ENCODE data around the gene ENO2. TPM values are rescaled to one million over a fixed set of nuclear protein-coding genes. Genes with fewer than 3 reads are reported as not detected.

Gene ENO2
- total RNA-seq, 1 experiment from 2014 or later, result 166 TPM

DNA sequence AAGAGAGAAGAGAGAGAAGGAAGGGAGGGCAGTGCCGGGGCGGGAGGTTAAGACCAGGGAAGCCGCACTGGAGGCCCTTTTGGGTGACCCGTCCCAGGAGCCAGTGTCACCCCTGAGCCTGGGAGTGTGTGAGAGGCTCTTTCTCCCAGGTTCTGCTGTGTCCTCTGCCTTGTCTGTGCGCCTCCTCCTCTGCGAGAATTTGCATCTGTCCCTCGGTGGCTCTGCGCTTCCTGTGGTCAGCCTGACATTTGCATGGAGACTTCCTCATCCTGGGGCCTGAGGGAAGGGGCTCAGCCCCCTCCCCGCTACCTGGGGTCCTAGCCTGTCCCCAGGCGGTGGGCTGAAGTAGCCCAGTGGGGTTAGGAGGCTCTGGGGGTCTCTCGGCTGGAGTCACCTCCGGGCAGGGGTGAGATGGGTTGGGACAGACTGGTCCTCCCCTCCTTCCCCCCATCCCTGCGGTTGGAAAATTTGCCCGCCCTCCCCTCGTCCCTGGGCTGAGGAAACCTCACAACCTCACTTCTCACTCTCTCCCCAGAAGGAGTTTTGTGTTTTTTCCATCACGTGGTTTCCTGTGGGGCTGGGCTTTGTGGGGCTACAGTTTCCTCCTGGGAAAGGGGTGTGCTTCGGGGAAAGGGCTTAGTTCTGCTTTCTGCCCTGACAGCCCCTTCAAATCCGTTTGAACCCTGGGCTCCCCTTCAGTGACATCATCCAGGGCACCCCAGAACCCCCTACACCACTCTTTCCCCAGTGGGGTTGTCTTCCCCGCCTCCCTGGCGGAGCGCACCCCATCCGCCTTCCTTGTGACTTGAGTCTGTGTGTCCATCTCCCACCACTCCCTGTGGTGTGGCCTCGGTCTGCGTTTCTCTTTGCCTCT lies 39.3 kb downstream of the ENO2 start:
- Histone ChIP-seq H3K9me3 (ENCODE audit: control insufficient read depth, low read depth, low read length) (no peaks in the 10 kb centered on the region), H4K91ac (ENCODE audit: insufficient read length, low read depth, low read length) (no peak overlapping the region), H3K27me3 (ENCODE audit: insufficient read depth, low read length) (no peaks in the 10 kb centered on the region), H2AK5ac (ENCODE audit: insufficient read length, low read length) (no peak overlapping the region), H3K79me2 (ENCODE audit: insufficient read depth, low read length) (no peaks in the 10 kb centered on the region), H3K14ac (ENCODE audit: insufficient read depth, low read length) (no peak overlapping the region), H3K23ac (ENCODE audit: insufficient read length, low read depth, low read length) (no peak overlapping the region), H3K9ac (ENCODE audit: extremely low read depth, insufficient read length, low read length) (no peak overlapping the region), H3K4me1 (ENCODE audit: insufficient read depth, low read length) (peaks cover 2% of the 10 kb centered on the region; the same call in 1 of the 2 replicates), H3K56ac (ENCODE audit: insufficient read length, low read depth, low read length) (no peak overlapping the region), H2AFZ (ENCODE audit: low read length) (no peak overlapping the region), H4K5ac (ENCODE audit: insufficient read length, low read depth, low read length) (no peak overlapping the region), H4K8ac (replicated peaks; ENCODE audit: insufficient read length, low read depth, low read length) (no peak overlapping the region), H3K4me2 (ENCODE audit: insufficient read depth, insufficient read length, low read length) (no peak overlapping the region), H3K79me1 (ENCODE audit: insufficient read depth, low read depth, low read length, poor library complexity, severe bottlenecking) (no peaks in the 10 kb centered on the region), H2BK12ac (ENCODE audit: insufficient read length, low read depth, low read length) (no peak overlapping the region), H3K27ac (ENCODE audit: insufficient read length, low read depth, low read length) (no peak overlapping the region), H3K23me2 (ENCODE audit: insufficient read length, low read depth, low read length, poor library complexity, severe bottlenecking) (no peaks in the 10 kb centered on the region), H2BK5ac (ENCODE audit: insufficient read length, low read length) (no peak overlapping the region), H3T11ph (ENCODE audit: low read length) (no peak overlapping the region), H2BK15ac (ENCODE audit: low read depth, low read length) (no peak overlapping the region), H4K20me1 (ENCODE audit: control insufficient read depth, insufficient read depth, insufficient read length) (peaks cover 2% of the 10 kb centered on the region), H2BK20ac (ENCODE audit: low read depth, low read length, poor library complexity, severe bottlenecking) (no peak overlapping the region), H3K4ac (ENCODE audit: low read depth, low read length) (no peak overlapping the region), H3K18ac (ENCODE audit: insufficient read length, low read depth, low read length) (no peak overlapping the region), H2BK120ac (ENCODE audit: low read depth, low read length, poor library complexity, severe bottlenecking) (no peak overlapping the region)
- TF ChIP-seq, protein P1, sequence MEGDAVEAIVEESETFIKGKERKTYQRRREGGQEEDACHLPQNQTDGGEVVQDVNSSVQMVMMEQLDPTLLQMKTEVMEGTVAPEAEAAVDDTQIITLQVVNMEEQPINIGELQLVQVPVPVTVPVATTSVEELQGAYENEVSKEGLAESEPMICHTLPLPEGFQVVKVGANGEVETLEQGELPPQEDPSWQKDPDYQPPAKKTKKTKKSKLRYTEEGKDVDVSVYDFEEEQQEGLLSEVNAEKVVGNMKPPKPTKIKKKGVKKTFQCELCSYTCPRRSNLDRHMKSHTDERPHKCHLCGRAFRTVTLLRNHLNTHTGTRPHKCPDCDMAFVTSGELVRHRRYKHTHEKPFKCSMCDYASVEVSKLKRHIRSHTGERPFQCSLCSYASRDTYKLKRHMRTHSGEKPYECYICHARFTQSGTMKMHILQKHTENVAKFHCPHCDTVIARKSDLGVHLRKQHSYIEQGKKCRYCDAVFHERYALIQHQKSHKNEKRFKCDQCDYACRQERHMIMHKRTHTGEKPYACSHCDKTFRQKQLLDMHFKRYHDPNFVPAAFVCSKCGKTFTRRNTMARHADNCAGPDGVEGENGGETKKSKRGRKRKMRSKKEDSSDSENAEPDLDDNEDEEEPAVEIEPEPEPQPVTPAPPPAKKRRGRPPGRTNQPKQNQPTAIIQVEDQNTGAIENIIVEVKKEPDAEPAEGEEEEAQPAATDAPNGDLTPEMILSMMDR (conservative IDR thresholded peaks at IDR 0.05), result no peak
- no peak for DNase-seq
- Mint-ChIP-seq H3K4me3 (no peak overlapping the region; a peak in 1 of 5 replicates), H3K27ac (peak overlapping the region; percentile 37 to 81 (median 40); a peak in 3 of 7 replicates), H3K27me3 (ENCODE audit: low read depth) (no peaks in the 10 kb centered on the region; the same call in 1 of the 2 replicates), H3K36me3 (ENCODE audit: insufficient read depth in 1 of 3, low read depth in 3 of 3) (peaks cover 0 to 6% (median 0%) of the 10 kb centered on the region in 3 experiments; a peak in 4 of 7 replicates), H3K4me1 (peaks cover 14 to 26% of the 10 kb centered on the region in 2 experiments), H3K9me3 (no peaks in the 10 kb centered on the region)
- no CpG with 5 or more reads among the region's 24 CpGs for WGBS (ENCODE audit: extremely low coverage, insufficient read length, low lambda C conversion rate)

All from H9 (cell line).